HG03439 (cell line): ENCODE measurements around the gene DIRAS2.

Experiments
- ATAC-seq: cut with Tn5 transposase; IDR thresholded peaks from one replicate; pipeline ENCODE4 v1.9.1; 2021; ENCODE audit warnings: mild to moderate bottlenecking, moderate library complexity; ENCODE audit not compliant: unreplicated experiment

Gene DIRAS2

DNA sequence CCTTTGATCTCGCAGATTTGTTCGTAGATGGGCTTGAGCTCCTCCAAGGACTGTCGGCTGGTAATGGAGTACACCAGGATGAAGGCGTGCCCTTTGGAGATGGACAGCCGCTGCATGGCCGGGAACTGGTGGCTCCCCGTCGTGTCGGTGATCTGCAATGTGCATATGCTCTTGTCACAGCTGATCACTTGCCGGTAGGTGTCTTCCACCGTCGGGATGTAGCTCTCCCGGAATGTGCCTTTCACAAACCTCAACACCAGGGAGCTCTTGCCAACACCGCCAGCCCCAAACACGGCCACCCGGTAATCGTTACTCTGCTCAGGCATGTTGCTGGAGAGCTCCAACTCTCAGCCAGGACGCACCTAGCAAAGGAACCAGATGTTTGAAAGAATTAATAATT, 29.1 kb downstream of the DIRAS2 start:
- ATAC-seq, result no peak

DNA sequence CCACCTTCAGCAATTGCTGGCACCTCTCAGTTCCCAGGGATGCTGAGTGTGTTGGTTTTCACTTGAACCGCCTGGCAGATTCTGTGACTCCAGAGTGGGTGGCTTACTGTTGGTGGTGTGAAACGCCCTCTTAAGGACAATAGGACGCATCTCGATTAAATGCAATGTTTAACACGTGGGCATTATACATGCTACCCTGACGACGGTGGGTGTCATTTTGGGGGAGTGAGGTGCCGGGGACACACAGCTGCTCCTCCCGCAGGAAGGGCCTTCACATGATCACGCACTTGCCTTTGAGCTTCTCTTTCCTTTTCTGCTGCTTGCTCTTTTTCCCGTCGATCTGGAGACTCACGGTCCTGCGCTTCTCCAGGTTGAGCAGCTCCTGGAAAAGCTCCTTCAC, 29.7 kb downstream of the DIRAS2 start:
- ATAC-seq, result no peak

DNA sequence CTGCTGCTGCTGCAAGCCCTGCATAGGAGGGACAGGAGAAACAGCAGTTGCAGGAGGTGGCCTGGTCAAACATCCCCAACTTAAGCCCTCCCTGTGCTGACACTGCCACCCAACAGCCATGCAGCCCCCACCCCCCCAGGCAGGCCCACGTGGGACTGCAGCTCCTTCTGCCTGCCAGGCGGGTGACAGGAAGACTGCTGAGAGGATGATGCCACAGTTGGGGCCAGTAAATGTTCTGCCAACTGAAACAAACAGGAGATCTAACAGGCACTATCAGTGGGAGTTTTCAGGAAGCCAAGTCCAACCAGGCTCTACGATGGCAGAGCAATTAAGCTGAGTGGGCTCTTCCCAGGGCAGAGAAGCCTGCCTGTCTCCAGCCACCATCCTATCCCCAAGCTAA, 31.1 kb downstream of the DIRAS2 start:
- no peak for ATAC-seq

DNA sequence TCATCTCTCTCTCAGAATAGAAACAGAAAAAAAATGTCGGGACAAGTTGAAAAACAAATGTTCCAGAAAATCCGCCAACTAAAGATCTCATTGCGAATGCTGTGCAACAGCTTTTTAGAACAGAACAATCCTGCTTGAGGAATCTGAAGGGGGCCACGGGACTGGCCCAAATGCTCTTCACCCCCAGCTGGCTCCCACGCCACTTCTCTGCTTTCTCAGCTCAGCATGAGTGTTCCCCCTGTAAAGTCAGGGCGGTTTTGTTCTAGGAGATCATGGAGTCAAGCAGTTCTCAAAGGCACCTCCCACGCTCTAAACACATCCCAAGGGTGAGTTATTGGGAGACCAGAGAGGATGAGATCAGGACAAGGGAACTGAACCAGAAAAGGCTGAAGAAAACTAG, 31.5 kb downstream of the DIRAS2 start:
- ATAC-seq, result no peak

DNA sequence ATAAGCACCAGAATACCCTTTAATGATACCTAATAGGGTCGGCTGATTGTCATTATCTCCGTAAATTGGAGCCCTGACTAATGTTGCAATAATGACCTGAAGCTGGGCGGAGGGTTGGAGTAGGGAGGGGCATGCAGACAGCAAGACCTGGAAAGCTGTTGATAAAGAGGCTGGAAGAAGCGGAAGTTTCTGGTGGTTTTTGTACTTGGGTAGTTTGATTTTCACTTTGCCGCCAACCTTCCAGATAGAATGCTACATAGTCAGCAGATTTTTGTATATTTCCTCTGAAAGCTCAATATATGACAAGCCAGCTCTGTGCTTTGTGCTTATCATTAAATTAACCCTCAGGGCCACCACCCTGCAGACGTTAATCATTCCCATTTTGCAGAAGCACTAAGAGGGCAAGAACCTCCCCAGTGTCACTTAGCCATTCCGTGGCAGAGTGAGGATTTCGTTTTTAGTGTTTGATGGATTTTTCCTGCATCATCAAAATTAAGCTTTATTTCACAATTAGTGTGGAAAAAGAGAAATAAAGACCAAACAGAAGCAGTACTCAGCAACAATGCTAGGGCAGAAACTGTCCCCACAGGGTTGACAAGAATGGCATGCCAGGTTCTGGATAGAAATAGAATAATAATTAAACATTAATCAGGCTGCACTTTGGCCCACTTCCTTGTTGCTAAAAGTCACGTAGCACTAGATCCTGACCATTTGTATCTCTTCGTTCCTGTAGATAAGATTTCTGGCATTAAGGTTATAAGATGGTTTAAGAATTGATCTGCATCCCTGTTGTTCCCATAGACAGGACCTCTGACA, 34.7 kb downstream of the DIRAS2 start:
- no peak for ATAC-seq

DNA sequence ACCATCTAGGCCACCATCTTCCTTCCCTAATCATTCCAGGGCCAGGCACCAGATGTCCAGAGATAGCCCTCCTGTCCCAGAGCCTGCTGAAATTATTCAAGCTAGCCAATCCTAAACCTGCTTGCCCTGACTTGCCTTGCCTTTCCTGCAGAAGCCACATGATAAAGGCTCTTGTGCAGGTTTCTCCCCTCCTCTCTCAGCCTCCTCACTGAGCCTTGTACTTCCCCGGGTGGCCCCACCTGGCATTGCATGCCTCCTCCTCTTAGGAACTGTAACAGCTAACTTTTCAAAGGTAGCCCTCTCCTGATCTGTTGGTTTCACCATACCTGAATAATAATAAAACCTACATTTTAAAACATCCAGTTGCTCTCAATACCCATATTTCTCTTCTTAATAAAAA, 42.6 kb downstream of the DIRAS2 start:
- no peak for ATAC-seq

DNA sequence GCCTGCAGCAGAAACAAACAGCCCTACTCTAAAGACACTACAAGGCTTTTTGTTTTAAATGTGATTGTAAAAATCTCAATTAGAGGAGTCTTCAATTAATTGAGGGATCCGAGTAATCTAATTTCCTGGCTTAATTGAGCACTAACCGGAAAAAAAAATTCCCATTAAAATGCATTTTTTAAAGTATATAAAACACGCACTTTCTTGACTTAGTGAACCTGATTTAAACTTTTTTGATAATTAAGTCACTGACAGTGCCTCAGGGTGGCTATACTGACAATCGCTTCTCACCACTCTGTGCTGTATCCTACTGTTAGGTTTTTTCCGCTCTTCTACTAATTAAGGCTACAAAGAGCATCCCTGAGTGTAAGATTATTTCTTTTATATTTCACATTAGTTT, 44.4 kb downstream of the DIRAS2 start:
- ATAC-seq, result no peak

DNA sequence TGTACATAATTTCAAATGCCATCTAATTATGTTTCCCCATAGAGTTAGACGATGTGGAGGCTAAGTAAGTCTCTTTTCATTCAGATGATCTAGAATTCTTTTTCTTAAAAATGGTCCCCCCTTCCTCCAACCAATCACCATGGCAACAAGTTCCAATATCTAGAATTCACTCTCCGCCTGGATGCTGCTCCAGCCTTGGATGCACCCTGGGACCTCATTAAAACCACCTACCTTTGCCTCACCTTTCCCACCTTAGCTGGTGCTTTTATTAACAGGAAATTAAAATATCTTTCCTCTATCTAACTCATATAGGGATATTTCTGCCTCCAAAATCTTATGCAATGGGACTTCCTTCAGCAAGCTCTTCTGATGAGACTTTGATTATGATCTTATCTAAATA, 49.0 kb downstream of the DIRAS2 start:
- ATAC-seq, result no peak

DNA sequence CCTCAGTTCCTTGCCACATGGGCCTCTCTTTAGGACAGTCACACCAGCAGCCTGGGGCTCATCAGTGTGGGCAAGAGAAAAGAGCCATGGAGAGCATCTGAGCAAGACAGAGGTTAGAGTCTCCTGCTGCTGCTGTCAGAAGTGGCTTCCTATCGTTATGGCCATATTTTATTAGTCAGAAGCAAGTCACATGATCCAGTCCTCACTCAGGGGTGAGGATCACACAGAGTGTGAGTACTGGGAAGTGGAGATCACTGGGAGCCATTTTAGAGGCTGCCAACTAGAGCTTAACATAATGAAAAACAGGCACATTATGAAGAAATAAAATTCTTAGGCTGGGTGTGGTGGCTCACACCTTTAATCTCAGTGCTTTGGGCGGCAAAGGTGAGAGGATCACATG, 62.0 kb downstream of the DIRAS2 start:
- no peak for ATAC-seq

DNA sequence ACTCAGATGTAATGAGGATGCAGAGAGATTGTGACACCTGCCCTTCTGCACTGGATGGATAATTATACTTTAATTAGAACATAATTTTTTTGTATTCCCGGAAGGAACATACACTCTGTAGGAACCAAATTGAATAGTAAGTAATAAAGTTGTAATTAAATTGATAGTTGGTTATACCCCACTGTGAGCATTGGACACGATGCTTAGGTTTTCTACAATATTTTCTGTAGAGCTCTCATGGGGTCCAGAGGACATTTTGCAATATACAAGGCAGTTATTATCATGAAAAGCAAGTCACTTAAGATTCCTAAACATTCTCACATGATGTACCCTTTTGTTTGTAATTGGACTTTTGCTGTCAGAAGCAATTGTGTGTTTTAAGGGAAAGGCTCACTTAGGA, 63.4 kb downstream of the DIRAS2 start:
- no peak for ATAC-seq

DNA sequence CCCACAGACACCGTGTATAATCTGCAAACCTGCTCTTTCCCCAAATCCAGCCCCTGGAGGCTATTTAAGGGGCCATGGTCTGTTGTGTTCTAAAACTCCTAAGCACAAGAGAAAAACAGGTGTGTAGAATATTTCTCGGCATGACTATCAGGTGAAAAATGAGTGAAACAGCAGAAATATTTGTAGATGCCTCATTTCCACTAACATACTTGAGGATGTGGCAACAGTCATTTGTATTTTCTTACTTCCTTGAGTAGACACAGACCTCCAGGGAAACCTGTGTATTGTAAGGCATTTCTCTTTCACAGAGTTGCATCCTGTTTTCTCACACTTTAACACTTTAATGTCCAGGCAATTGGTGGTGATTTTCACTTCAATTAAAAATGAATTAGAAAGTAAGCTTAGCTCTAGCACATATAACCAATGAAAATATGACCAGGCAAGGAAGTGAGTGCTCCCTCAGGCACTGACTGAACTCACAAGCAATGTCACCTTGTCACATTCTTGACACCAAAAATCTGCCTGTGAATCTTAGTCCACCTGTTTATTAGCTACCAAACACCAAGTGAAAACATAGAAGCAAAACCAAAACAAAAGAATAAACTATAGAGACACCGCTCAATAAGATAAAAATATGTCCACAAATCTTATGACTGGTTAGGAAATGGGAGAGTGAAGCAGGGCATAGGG, 64.4 kb downstream of the DIRAS2 start:
- no peak for ATAC-seq

DNA sequence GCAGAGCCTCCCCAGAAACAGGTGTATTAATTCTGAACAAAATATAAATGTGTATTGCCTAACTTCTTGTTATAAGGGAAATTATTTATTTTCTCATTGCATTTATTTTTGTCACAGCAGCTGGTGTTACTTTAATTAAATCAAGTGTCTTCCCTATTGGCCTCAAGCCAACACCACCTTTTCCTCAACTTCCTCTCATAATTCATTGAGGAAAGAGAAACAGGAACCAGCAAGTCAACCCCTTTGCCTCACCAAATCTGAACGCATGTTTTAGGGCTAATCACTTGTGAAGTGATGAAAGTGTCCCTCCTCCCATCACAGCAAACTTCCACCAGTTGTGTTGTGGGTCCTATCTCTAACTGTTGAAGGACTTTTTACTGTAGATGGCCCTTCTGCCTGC, 73.1 kb downstream of the DIRAS2 start:
- ATAC-seq, result no peak

DNA sequence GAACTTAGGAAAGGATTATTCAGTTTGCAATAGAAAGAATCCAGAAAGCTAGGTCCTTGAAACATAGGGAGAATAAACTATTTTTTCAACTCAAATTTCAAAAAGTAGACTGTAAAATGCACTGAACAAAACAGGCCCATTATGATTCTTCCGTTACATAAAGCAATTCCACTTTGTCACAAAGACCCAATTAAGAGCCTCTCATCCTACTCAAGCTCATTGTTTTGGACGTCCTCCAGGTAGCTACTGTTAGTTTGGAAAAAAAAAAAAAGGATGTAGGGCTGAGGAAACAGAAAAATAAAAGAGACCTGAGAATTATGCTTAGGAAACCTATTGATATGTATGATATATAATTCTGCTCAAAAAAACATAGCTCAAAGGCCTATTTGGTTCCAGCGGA, 74.0 kb downstream of the DIRAS2 start:
- no peak for ATAC-seq

DNA sequence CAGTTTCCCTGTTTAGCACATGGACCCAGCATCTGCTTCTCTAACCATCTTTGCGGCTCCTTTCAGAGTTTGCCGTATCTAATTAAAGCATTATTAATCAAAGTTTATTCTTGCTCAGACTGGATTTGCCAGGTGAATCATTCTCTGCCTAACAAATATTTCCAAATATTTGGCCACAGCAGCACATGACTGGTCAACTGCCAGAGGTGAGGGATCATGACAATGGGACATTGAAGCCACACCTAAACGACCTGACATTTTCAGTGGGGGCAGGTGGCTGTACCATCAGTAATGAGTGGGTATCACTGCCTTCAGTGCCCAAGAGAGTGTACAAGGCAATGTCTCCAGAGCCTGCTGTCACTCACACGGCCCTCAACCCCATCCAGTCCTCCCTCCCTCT, 80.4 kb downstream of the DIRAS2 start:
- ATAC-seq, result no peak
